ENCODE data around the gene NDUFB5.

The NDUFB5 gene

DNA sequence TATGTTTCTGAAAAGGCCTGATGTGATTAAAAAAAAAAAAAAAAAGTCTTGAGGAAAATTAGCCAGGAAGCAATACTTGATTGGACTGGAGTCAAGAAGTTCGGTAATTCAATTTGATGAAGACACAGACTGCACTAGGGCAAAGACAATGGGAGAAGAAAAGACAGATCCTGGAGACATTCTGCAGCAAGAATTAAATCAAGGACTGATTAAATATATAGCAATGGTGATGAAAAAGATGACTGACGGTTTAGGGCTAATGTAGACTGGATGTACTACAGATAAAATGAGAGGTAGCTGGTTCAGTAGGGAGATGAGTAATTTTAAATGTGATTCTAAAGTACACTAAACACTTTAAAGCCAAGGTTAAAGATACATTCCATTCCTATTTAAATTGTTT, 13.9 kb upstream of the NDUFB5 start:
- Histone ChIP-seq H4K20me1 (peaks cover 0 to 37% (median 9%) of the 10 kb centered on the region in 11 experiments; a peak in 13 of 22 replicates), H3K4me1 (no peaks in the 10 kb centered on the region), H3K4me2 (no peak overlapping the region), H3K27me3 (no peaks in the 10 kb centered on the region), H3K9ac (no peak overlapping the region), H3K27ac (no peak overlapping the region), H3K36me3 (peaks cover 99 to 100% (median 100%) of the 10 kb centered on the region in 11 experiments), H3K9me3 (replicated peaks in 1 of 11) (no peaks in the 10 kb centered on the region), H3K4me3 (no peak overlapping the region)
- TF ChIP-seq Cebpa-rat (IDR thresholded peaks at IDR 0.05), result no peak

DNA sequence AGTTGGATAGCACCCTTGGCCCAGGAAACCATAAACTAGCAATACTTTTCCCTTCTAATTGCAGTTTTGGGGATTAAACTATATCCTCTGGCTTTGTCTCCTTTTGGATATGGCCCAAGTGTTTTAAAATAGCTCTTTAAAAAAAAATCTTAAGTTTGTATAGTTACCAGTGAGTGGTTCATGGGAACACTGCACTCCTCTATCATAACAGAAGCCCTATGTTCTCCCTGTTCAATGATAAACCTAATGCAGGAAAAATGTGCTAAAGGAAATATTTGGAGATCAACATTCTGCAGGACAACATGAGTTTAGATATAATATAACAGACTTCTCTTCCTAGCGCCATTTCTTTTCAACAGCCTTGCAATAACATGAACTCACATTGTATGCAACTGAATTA, 13.3 kb upstream of the NDUFB5 start:
- no peaks in the 10 kb centered on the region for H3K4me1 ChIP-seq
- peaks cover 0 to 36% (median 9%) of the 10 kb centered on the region in 11 experiments; a peak in 13 of 22 replicates for H4K20me1 ChIP-seq
- no peak overlapping the region for H3K9ac ChIP-seq
- no peak for TF ChIP-seq Cebpa-rat (IDR thresholded peaks at IDR 0.05)
- no peak overlapping the region for H3K4me2 ChIP-seq
- no peak overlapping the region for H3K4me3 ChIP-seq
- H3K36me3 ChIP-seq, result peaks cover 97 to 100% (median 100%) of the 10 kb centered on the region in 11 experiments
- no peaks in the 10 kb centered on the region for H3K9me3 ChIP-seq (replicated peaks in 1 of 11)
- H3K27ac ChIP-seq, result no peak overlapping the region
- no peaks in the 10 kb centered on the region for H3K27me3 ChIP-seq

DNA sequence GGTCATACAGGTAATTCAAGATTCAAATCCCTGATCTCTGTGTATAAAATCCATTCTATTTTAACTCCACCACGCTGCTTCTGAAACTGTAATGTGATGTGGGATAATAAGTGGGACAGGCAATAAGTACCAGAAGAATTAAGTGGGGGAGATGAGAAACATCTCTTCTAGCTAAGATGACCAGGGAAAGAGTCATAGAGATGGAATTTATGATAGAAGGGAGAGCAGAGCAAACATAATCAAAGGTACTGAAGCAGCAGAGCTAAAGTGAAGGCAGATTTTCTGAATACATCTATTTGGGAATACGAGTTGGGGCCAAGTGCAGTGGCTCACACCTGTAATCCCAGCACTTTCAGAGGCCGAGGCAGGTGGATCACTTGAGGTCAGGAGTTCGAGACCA, 5.1 kb upstream of the NDUFB5 start:
- Histone ChIP-seq H3K9me3 (replicated peaks in 1 of 11) (no peaks in the 10 kb centered on the region), H4K20me1 (peaks cover 0 to 43% (median 24%) of the 10 kb centered on the region in 11 experiments; a peak in 13 of 22 replicates), H3K4me2 (no peak overlapping the region), H3K36me3 (peaks cover 75 to 84% (median 77%) of the 10 kb centered on the region in 11 experiments), H3K27ac (no peak overlapping the region), H3K4me3 (no peak overlapping the region), H3K9ac (no peak overlapping the region), H3K27me3 (no peaks in the 10 kb centered on the region), H3K4me1 (peaks cover 7 to 15% (median 10%) of the 10 kb centered on the region in 10 experiments)
- TF ChIP-seq Cebpa-rat (IDR thresholded peaks at IDR 0.05), result no peak

DNA sequence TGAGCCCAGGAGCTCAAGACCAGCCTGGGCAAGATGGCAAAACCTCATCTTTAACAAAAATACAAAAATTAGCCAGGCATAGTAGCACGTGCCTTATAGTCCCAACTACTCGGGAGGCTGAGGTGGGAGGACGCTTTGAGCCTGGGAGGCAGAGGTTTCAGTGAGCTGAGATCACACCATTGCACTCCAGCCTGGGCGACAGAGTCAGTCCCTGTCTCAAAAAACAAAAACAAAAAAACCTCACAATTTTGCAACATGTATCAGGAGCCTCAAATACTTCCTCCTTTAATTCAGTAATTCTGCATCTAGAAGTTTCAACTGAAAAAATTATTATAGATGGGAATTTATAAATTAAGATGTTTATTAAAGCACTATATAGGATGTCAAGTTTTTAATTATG, 1.3 kb upstream of the NDUFB5 start:
- Histone ChIP-seq H3K4me2 (peak overlapping the region; percentile 77 to 94 (median 83)), H3K9ac (peak overlapping the region; percentile 57 to 96 (median 92); a peak in 21 of 22 replicates), H3K36me3 (peaks cover 46 to 65% (median 52%) of the 10 kb centered on the region in 11 experiments), H3K4me1 (peaks cover 24 to 36% (median 32%) of the 10 kb centered on the region in 10 experiments), H3K27ac (peak overlapping the region in 9 of 11 experiments; percentile 38 to 97 (median 91); a peak in 11 of 22 replicates), H3K27me3 (no peaks in the 10 kb centered on the region), H3K9me3 (replicated peaks in 1 of 11) (no peaks in the 10 kb centered on the region), H4K20me1 (peaks cover 0 to 36% (median 21%) of the 10 kb centered on the region in 11 experiments; a peak in 12 of 22 replicates), H3K4me3 (peak overlapping the region; percentile 74 to 88 (median 82))
- no peak for TF ChIP-seq Cebpa-rat (IDR thresholded peaks at IDR 0.05)

DNA sequence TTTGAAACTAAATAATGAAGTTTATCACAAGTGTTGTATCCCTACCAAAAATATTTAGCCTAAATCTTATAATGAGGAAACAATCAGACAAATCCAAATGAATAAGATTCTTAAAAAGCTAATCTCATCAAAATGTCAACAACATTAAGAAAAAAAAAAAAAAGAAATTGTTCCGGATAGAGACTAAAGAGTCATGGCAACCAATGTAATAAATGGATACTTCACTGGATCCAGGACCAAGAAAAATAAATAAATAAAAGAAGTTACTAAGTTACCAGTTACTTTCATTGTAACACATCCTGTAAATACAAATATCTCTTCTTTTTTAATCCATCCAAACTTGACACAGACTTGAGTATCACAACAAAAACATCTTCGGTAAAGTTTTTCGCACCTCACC, 763 bp upstream of the NDUFB5 start:
- H3K9ac ChIP-seq, result peak overlapping the region; percentile 88 to 96 (median 93)
- TF ChIP-seq Cebpa-rat (IDR thresholded peaks at IDR 0.05), result no peak
- peaks cover 41 to 65% (median 47%) of the 10 kb centered on the region in 11 experiments for H3K36me3 ChIP-seq

DNA sequence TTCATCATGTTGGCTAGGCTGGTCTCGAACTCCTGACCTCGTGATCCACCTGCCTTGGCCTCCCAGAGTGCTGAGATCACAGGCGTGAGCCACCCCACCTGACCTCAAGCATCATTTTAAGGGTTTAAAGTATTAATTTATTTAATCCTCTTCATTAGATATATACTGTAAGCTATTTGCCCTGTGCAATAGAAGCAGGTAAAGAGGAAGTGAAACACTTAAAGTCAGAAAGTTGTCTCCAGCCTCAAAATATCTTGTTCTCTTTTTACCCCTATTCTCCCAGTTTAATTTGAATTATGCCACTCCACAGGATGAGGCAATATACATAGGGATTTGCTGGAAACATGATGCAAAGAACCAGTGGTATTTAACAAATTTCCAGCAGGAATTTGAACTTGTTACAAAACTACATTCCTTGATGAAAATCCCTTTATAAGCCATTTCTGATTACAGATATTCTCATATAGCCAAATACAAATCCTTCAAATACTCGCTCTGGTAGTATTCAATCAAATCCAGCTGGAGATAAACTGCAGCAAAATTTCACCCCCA, 2.0 kb downstream of the NDUFB5 start:
- Histone ChIP-seq H3K27ac (peak overlapping the region in 1 of 11 experiments; percentile 7; a peak in 3 of 22 replicates), H3K27me3 (no peaks in the 10 kb centered on the region), H4K20me1 (peaks cover 0 to 14% (median 8%) of the 10 kb centered on the region in 11 experiments; a peak in 8 of 22 replicates), H3K4me3 (no peak overlapping the region), H3K4me2 (peak overlapping the region; percentile 82 to 95 (median 89); a peak in 21 of 22 replicates), H3K36me3 (peaks cover 21 to 64% (median 36%) of the 10 kb centered on the region in 11 experiments; a peak in 21 of 22 replicates), H3K9ac (peak overlapping the region in 1 of 11 experiments; percentile 11; a peak in 2 of 22 replicates), H3K9me3 (replicated peaks in 1 of 11) (no peaks in the 10 kb centered on the region), H3K4me1 (peaks cover 27 to 55% (median 35%) of the 10 kb centered on the region in 10 experiments)
- no peak for TF ChIP-seq Cebpa-rat (IDR thresholded peaks at IDR 0.05)

More for the DNA sequence above, 763 bp upstream of the NDUFB5 start:
- peak overlapping the region; percentile 88 to 97 (median 93) for H3K27ac ChIP-seq
- peaks cover 2 to 33% (median 19%) of the 10 kb centered on the region in 11 experiments; a peak in 12 of 22 replicates for H4K20me1 ChIP-seq
- peak overlapping the region; percentile 35 to 94 (median 81); a peak in 19 of 22 replicates for H3K4me2 ChIP-seq
- H3K27me3 ChIP-seq, result no peaks in the 10 kb centered on the region
- no peaks in the 10 kb centered on the region for H3K9me3 ChIP-seq (replicated peaks in 1 of 11)
- H3K4me3 ChIP-seq, result peak overlapping the region; percentile 74 to 88 (median 82)
- H3K4me1 ChIP-seq, result peaks cover 27 to 40% (median 33%) of the 10 kb centered on the region in 10 experiments

DNA sequence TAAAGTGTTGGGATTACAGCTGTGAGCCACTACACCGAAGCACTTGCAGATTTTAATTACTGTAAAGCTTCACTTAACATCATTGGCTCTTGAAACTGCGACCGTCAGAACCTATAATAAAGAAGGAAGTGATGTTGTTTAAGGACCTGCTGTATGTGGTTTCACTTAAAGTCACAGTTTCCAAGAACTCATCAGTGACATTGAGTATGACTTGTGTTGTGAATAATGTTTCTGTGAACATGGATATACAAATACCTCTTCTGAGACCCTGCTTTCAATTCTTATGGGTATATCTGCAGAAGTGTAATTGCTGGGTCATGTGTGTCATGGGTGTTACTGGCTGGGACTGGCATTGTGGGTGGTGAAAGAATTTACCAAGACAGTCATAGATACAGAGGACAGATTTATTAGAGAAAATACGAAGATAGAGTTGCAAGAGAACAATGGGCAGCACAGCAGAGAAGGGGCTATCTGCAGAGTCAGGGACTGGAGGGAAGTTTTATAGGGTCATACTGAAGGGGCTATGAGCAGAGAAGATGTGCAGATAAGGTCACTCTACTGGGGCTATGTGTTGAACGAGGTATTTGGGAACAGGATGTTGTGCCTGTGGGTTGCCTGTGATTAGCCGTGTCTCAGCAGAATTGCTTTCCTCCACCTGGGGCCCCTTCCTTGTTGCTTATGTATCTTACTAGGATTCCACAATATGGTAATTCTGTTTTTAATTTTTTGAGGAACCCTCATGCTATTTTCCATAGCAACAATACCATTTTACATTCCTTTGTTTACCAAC, 4.5 kb downstream of the NDUFB5 start:
- Histone ChIP-seq H3K9me3 (replicated peaks in 1 of 11) (no peaks in the 10 kb centered on the region), H4K20me1 (peaks cover 0 to 27% (median 0%) of the 10 kb centered on the region in 11 experiments; a peak in 7 of 22 replicates), H3K4me1 (peaks cover 19 to 56% (median 32%) of the 10 kb centered on the region in 10 experiments), H3K27ac (peak overlapping the region in 3 of 11 experiments; percentile 18 to 53 (median 30); a peak in 4 of 22 replicates), H3K4me3 (no peak overlapping the region), H3K9ac (no peak overlapping the region; a peak in 1 of 22 replicates), H3K36me3 (peaks cover 17 to 60% (median 32%) of the 10 kb centered on the region in 11 experiments; a peak in 20 of 22 replicates), H3K27me3 (no peaks in the 10 kb centered on the region), H3K4me2 (peak overlapping the region in 4 of 11 experiments; percentile 3 to 66 (median 52); a peak in 7 of 22 replicates)
- TF ChIP-seq Cebpa-rat (IDR thresholded peaks at IDR 0.05), result no peak

DNA sequence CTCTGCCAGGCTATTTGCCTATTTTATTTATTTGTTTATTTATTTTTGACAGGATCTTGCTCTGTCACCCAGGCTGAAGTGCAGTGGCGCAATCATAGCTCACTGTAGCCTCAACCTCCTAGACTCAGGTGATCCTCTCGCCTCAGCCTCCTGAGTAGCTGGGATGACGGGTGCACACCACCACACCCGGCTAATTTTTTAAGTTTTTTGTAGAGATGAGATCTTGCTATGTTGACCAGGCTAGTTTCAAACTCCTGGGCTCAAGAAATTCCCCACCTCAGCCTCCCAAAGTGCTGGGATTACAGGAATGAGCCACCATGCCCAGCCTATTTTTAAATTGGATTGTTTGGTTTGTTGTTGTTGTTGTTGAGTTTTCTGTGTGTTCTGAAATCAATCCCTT, 5.5 kb downstream of the NDUFB5 start:
- Histone ChIP-seq H3K4me3 (no peak overlapping the region), H3K4me1 (peaks cover 19 to 56% (median 32%) of the 10 kb centered on the region in 10 experiments), H3K36me3 (peaks cover 17 to 60% (median 32%) of the 10 kb centered on the region in 11 experiments; a peak in 20 of 22 replicates), H4K20me1 (peaks cover 0 to 27% (median 0%) of the 10 kb centered on the region in 11 experiments; a peak in 7 of 22 replicates), H3K9me3 (replicated peaks in 1 of 11) (no peaks in the 10 kb centered on the region), H3K27ac (peak overlapping the region in 1 of 11 experiments; percentile 53; a peak in 2 of 22 replicates), H3K27me3 (no peaks in the 10 kb centered on the region), H3K9ac (no peak overlapping the region), H3K4me2 (peak overlapping the region in 2 of 11 experiments; percentile 58 to 66; a peak in 2 of 22 replicates)
- TF ChIP-seq Cebpa-rat (IDR thresholded peaks at IDR 0.05), result no peak

Data from BLaER1 treated with 17β-estradiol and CSF1 and Interleukin-3, amounts not matched to agents 10 nM and 100 nM (cell line).